GM19438 (cell line): ENCODE data around the gene MYL6.

ENCODE experiments used
- ATAC-seq: cut with Tn5 transposase; IDR thresholded peaks from one replicate; pipeline ENCODE4 v1.9.1; 2021; ENCODE audit warnings: low read depth; ENCODE audit not compliant: unreplicated experiment

MYL6 gene

DNA sequence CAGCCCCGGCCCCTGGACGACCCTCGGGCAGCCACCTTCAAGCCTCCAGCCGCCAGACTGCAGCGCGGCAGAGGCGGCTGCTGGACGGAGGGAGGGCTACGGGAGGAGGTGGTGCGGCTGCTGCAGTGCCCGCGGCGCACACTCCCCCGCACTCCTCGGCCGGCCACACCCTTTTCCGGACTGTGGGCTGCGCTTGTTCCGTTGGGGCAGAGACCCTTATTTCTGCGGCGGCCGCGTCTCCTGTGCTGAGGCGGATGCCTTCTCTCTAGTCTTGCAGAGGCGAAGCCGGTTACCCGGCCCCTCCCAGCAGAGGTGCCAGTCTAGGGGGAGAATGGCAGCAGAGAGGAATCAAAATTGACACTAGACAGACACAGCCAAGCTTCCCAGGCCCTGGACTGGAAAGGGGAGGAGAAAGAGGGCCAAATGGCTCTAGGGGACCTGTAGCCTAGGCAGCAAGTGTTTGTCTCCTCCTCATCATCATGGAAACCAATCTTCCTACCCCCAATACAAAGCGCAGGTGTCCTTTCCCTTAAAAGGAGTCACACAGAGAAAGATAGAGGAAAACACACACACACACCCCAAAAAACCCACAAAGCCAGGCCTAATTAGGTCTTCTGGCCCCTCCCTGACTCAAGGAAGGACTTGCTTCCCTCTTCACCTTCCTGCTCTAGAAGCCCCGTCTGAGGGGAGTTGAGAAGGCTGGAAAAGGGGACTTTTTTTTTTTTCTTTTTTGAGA, 28.8 kb upstream of the MYL6 start:
- peak; percentile 35 for ATAC-seq

DNA sequence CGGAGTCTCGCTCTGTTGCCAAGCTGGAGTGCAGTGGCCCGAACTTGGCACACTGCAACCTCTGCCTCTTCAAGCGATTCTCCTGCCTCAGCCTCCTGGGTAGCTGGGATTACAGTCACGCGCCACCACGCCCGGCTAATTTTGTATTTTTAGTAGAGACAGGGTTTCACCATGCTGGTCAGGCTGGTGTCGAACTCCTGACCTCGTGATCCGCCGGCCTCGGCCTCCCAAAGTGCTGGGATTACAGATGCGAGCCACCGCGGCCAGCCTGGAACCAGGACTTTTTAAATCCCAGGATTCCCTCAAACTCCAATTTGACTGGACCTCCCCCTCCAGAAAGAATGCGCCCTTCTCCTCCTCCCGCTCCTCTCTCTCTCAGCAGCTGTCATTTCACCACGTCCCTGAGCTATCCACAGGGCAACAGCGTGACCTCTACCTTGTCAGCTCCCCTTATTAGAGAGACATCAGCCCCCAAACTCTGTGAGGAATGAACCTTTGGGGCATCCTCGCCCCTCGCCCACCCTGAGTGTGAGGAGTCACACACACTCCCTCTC, 28.1 kb upstream of the MYL6 start:
- no peak for ATAC-seq

DNA sequence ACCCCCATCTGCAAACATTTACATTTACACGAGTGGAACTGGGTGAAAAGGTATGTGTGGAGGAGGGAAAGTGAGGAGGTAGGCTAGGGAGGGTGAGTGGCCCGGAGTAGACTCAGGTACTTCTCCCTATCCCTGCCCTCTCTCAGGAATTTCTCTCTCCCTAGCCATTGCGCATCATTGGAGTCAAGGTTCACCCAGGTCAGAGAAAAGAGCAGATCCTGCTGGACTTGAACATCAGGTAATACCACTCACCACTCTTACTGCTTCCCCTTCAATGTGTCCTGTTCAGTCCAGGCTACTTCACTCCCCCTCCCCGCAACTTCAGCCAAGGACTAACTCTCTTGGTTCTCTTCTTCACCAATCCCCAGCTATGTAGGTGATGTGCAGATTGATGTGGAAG, 27.3 kb upstream of the MYL6 start:
- ATAC-seq = no peak

DNA sequence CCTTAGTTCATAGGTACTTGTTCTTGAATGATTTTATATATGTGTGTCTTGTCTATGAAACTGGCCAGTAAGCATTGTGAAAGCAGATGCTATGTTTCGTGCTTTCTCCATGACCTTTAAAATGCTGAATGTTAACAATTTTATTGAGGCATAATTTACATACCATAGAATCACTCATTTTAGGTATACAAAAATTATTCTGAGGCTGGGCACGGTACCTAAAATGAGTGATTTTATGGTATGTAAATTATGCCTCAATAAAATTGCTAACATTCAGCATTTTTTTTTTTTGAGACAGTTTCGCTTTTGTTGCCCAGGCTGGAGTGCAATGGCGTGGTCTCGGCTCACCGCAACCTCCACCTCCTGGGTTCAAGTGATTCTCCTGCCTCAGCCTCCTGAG, 23.3 kb upstream of the MYL6 start:
- no peak for ATAC-seq

DNA sequence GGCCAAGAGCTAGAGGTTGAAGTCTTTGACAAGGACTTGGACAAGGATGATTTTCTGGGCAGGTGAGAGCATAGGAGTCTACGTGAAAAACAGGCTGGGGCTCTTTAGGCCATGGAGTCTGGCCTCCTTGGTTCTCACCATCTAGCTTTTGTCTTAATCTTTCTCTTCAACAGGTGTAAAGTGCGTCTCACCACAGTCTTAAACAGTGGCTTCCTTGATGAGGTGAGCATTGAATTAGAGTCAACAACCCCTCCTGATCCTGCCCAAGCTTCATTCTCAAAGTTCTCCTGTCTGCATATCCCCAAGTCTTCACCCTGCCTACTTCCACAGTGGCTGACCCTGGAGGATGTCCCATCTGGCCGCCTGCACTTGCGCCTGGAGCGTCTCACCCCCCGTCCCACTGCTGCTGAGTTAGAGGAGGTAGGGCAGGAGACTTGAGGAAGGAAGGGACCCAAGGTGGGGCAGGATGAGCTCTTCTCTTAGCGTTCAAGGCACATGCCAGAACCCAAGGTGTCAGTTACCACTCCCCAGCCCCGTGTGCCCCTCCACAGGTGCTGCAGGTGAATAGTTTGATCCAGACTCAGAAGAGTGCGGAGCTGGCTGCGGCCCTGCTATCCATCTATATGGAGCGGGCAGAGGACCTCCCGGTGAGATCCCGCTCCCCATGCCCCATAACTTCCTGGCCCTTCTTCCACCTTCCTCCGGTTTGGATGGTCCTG, 20.1 kb upstream of the MYL6 start:
- ATAC-seq = no peak

DNA sequence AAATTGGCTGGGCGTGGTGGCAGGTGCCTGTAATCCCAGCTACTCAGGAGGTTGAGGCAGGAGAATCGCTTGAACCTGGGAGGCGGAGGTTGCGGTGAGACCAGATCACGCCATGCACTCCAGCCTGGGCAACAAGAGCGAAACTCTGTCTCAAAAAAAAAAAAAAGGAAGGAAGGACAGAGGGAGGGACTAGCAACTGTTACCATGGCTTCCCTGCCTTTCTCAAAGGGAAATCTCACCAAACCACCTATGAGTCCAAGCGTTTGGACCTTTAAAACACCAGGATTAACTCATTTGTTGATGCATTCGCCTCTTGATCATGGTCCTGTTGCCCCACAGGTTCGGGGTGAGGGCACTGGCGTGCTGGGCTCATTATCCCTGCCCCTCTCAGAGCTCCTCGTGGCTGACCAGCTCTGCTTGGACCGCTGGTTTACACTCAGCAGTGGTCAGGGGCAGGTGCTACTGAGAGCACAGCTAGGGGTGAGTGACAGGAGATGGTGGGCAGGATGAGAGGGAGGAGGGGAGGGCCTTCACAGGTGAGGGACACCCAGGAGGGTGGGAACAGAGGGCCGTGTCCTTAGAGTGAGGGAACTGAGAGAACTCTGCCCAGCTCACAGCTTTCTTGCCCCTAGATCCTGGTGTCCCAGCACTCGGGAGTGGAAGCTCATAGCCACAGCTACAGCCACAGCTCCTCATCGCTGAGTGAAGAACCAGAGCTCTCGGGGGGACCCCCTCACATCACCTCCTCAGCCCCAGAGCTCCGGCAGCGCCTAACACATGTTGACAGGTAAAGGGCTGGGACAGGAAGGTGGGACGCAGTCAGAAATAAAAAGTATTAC, 16.0 kb upstream of the MYL6 start:
- ATAC-seq = no peak

DNA sequence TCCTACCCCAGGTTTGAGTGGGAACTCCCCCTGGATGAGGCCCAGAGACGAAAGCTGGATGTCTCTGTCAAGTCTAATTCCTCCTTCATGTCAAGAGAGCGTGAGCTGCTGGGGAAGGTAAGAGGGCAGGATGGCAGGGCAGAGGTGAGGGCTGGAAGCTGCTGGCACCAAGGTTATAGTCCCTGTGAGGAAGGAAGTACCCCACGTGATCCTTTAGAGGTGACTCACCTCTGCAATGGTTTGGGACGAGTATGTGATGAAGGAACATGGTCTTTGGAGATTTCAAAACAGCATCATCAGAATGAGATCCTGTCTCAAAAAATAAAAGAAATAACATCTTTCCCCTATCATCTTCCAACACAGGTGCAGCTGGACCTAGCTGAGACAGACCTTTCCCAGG, 14.9 kb upstream of the MYL6 start:
- ATAC-seq = no peak

DNA sequence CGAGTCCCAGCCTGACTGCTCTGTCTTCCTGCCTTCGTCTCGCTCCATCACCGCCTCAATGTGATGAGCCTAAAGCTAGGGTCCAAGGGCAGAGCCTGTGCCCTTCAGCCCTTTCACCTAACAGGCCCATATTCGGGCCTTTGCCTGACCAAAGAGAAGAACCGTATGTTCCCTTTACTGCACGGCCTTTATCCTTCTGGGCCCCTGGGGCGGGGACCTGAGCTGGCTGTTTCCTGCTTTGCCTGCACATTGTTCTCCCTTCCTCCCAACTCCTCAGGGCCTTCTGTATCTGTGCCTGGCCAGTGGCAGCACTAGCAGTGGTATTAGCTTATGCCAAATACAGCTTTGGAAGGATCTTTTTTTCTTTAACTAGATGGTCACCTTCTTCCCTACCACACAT, 14.3 kb upstream of the MYL6 start:
- ATAC-seq = no peak

DNA sequence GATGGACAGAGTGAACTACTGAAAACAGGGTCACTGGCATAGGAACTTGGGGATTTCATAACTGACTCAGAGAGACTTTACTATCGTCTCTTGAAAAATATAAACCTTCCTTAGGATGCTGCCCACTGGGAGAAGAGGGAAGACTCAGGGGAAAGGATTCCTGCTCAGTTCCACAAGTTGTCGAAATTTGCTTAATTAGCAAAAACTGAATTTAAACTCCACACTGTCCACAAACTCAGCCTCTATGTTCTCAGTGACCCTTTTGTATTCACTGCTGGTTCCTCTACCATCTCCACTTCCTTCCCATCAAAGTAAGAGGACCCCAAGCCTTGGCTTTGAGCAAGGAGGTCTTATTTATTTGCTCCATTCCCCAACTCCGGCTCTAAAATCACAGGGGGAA, 12.9 kb upstream of the MYL6 start:
- no peak for ATAC-seq

DNA sequence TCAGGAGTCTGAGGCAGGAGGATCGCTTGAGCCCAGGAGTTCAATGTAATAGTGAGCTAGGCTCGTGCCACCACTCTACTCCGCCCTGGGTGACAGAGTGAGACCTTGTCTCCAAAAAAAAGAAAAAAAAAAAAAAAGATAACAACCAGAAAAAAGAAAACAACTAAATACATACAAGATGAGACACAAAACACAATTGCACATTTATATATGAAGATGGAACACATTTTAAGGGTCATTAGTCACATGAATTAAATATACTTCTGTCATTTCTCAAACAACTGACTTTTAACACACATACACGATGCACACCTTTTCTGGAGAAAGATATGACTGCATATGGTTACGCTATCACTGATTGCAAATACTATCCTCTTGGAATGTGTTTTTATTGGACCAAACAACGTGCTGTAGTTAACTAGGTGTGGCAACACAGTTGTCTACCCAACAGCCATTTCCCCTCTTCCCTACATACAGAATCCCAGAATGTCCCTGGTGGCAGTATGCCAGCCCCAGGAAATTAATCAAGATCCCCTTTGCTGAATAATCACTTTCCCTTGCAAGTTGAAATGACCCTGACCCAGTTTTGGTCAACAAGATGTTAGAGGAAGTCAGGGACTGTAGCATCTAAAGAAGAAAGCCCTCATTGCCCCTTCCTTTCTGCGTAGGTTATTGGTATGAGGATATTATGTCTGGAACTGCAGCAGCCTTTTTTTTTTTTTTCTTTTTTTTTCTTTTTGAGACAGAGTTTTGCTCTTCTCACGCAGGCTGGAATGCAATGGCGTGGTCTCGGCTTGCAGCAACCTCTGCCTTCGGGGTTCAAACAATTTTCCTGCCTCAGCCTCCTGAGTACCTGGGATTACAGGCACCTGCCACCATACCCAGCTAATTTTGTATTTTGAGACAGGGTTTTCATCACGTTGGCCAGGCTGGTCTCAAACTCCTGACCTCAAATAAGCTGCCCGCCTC, 11.4 kb upstream of the MYL6 start:
- no peak for ATAC-seq

DNA sequence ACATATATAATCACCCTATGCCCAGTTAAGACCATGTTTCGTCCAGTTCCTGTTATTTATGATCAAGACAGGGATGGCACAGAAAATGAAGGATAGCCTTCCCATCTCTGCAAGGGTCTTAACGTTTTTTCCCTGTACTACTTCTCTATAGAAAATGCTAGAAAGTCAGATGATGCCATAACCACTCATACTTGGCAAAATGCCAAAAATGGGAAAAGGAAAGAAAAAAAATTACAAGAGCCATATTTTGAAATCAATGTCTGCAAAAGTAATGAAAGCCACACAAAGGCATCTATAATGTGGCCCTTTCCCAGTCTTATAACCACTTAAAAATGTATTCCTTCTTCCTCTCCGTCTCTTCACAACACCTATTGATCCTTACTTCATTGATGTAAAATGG, 7.6 kb upstream of the MYL6 start:
- ATAC-seq = no peak

DNA sequence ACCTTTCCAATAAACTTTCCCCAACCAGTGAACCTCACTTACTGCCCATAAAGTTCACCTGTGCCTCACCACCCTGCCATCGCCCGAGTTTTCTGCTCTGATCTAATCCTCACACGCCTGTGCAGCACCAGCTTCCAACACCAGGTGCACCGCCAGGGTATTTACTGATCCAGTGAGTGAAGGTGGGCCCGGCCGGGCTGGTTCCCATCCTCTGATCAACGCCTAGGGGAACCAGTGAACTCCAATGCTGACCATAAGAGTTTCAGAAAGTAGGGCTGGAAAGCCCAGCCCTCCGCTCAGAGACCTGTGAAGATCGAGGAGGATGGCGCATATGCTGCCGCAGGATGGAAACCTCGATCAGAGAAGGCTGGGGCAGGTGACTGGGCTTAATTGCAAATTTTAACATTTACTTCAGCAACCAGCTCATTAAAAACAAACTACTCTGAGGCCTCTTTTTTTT, 6.5 kb upstream of the MYL6 start:
- peak; percentile 56 for ATAC-seq

DNA sequence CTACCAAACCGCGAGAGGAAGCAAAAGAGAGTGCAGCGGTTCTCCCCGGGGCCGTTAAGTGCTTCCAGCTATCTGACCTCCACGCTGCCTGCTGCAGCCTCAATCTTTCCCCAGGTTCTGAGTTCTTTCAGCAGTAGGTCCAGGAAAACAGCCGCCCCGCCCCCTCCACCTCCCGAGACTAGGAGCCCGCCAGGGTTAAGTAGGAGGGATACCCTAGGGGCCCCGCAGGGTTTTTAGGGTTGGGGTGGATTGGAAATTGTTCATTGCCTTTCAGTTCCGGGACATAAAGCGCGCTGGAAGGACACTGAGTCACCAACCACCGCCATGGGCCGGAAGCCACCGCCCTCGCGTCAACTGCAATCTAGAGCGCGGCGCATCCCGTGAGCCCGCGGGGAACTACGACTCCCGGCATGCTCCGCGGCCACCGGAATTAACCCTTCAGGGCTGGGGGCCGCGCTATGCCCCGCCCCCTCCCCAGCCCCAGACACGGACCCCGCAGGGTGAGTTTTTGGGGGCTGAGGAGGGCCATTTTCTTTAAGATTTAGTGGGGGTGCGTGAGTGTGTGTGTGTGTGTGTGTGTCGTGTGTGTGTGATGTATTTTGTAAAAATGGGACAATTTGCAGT, 5.9 kb upstream of the MYL6 start, which contains the start of gene MYL6B:
MYL6B (plus strand) TSS at position 456 of the 624 bp plus-strand sequence. CDS start 1,332 bp downstream, outside the sequence.
- peak; percentile 70 for ATAC-seq

DNA sequence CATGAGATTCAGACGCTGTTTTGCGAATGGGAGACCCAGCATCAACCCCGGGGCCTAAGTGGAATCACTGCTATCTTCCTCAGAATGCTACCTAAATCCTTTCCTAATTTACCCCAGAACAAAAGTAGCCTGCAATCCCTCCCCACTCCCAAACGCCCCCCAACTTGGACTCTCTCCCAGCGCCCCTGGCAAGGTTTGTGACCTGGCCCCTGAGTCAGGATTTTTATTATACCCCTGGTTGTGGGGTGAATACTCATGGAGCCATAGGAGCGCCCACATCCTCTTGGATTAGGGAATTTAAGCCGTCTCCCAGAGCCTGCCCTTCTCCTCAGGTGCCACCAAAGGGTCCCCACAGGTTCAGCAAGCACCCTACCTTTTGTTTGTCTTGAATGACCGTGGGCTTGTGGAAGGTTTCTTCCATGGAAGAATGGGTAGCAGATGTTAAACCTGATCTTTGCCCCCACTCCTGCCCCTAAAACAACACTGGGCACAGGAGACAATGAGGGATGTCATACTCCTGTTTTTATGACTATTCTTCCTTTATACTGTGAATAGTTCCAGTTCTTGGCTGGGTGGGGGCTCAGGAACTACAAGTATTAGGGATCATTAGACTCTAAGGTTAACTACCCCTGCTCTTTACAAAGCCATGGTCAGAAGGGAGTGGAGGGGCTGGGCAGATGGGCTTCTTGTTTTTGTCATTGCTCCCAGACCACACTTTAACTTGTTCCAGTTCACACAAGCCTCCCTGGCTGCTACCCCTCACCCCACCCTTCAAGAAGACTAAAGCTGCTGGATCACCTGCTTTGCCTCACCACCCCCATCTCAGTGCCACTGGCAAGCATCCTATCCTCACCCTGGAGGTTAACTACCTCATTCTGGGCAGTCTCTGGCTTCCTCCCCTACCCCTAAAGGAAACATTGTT, 5.1 kb upstream of the MYL6 start:
- ATAC-seq = no peak

DNA sequence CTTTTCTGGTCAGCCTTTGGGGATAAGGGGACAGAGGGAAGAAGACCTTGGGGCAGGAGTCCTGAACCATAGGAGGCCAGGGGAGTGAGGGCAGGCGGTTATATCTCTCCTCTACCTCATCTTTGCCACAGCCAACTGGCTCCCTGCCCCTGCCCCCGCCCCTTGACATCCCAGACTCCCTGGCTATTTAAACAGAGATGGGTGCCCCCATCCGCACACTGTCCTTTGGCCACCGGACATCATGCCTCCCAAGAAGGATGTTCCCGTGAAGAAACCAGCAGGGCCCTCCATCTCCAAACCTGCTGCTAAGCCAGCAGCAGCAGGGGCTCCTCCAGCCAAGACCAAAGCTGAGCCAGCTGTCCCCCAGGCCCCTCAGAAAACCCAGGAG, 4.5 kb upstream of the MYL6 start:
- ATAC-seq = no peak

DNA sequence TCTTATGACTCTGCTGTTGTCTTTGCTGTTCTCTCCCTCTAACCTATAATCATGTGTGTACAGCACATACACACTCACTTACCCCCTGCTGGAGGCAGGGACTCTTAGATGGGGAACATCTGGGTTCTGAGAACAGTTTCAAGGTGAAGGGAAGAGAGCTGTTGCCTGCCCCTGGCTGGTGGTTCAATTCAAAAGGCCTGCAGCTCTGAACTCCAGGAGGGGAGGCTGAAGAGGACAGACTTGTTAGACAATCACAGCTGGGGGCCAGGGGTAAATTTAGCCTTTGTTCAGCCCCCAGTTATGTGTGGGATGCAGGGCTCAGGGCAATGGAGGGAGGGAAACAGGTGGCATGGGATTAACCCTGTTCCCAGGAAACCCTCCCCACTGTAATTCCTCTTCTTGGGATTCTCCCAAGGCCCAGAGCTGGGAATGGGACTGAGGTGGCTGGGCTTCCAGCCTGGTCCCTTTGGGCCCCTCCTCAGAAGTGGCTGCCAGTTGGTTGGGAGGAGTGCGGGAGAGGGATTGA, 3.9 kb upstream of the MYL6 start:
- no peak for ATAC-seq

DNA sequence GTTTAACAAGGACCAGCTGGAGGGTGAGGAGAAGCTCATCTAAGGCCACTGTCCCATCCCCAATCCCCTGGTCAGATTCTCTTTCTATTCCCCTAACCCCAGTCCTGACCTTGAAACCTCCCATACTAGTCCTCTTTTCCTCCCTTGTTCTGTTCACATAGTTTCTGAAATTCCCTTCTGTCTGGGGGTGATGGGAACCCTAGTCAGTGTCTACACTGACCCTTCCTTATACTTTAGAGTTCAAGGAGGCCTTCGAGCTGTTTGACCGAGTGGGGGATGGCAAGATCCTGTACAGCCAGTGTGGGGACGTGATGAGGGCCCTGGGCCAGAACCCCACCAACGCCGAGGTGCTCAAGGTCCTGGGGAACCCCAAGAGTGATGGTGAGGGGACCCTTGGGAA, 3.3 kb upstream of the MYL6 start:
- ATAC-seq = no peak

DNA sequence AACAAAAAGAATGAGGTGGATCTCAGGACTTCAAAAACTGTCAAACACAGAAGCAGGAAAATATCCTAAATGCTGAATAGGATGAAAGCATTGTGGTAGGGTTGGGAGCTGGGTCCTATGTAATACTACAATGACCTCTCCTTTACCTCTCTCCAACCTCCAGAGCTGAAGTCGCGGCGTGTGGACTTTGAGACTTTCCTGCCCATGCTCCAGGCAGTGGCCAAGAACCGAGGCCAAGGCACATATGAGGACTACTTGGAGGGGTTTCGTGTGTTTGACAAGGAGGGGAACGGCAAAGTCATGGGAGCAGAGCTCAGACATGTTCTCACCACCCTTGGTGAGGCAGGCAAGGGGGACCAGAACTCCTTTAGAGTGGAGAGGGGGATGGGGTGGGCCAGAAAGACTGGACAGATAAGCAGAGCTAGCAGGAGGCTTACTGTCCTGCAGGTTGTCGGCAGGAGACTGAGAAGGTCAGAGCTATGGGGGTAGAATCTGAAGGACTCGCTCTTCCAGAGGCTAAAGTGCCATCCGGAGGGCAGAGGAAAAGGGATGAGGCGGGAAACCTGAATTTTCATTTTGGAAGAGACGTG, 2.8 kb upstream of the MYL6 start:
- no peak for ATAC-seq
